ENCODE measurements around the gene DNM3.

Gene DNM3

DNA sequence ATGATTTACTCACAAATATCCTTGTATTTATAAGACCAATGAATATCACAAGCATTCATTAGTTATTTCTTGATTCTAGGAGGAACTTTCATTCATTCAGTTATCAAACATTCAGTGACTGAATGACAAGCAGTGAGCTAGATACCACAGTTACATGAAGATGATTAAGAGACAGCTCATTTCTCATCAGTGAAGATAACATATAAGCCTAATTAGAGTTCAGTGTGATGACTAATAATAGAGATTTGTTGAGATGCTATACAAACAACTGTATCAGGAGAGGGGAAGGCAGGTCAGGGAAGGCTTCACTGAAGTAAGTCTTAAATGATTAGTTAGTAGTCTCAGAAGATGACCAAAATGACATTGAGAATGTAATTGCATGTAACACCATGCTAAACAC, 564.6 kb downstream of the DNM3 start:
- DNase-seq (ENCODE audit: insufficient read length, low spot score) (no peak), FAIRE-seq (peak; percentile 73)
- TF ChIP-seq, protein P1, sequence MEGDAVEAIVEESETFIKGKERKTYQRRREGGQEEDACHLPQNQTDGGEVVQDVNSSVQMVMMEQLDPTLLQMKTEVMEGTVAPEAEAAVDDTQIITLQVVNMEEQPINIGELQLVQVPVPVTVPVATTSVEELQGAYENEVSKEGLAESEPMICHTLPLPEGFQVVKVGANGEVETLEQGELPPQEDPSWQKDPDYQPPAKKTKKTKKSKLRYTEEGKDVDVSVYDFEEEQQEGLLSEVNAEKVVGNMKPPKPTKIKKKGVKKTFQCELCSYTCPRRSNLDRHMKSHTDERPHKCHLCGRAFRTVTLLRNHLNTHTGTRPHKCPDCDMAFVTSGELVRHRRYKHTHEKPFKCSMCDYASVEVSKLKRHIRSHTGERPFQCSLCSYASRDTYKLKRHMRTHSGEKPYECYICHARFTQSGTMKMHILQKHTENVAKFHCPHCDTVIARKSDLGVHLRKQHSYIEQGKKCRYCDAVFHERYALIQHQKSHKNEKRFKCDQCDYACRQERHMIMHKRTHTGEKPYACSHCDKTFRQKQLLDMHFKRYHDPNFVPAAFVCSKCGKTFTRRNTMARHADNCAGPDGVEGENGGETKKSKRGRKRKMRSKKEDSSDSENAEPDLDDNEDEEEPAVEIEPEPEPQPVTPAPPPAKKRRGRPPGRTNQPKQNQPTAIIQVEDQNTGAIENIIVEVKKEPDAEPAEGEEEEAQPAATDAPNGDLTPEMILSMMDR (IDR thresholded peaks at IDR 0.05; ENCODE audit: insufficient read depth, missing control alignments), result no peak

DNA sequence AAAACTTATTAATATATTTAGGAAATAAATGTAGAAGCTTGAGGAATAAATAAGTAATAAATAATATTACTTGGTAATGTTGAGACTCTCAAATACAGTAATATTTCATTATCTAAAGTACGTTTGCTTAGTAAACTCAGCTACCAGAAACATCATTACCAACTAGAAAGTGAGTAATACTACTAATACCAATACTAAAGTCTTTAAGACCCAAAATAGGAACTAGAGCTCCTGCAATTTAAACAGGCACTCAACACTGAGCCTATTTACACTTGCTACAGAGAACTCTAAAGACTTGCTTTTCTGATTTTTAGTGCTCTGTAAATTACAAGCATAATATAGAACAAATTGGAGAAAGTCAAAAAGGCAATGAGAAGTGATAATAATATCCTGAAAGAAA, 565.7 kb downstream of the DNM3 start:
- FAIRE-seq, result no peak
- DNase-seq (ENCODE audit: insufficient read length, low spot score), result no peak
- TF ChIP-seq, protein P1 (IDR thresholded peaks at IDR 0.05; ENCODE audit: insufficient read depth, missing control alignments), result no peak

DNA sequence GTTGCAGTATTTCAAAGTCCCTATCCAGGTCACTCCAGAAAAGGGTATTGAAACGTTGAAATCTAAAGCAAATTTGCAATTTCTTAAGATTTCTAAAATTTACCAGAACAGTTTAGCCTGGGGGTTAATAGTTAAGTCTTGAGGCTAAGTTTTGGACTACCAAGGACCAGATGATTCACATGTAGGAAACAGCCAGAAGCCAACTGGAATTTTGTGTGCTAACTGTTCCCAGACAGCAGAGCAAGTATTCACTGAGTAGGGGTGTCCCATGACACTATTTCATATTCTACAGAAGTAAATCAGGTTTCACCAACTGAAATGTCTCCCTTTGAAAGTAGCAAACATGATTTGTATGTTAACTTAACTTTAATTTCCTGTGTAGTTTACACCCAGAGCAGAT, 567.7 kb downstream of the DNM3 start:
- TF ChIP-seq, protein P1 (IDR thresholded peaks at IDR 0.05; ENCODE audit: insufficient read depth, missing control alignments), result no peak
- no peak for FAIRE-seq

DNA sequence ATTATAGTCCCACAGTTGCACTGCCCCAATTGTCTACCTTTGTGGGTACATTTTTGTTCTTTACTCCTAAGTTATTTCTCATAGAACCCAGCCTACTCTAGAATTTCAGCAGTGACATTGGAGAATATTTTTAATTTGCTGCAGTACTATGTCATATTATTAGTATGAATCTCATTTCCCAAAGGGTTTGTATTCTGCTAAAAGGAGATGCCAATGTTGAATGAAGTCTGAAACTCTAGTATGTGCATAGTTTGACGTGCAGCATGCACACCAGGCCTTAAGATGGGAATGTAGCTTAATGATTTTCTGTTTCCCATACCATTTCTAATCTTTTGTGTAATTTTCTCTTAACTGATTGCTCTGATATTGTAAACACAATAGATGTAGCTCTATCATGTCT, 568.7 kb downstream of the DNM3 start:
- no peak for FAIRE-seq
- TF ChIP-seq, protein P1 (IDR thresholded peaks at IDR 0.05; ENCODE audit: insufficient read depth, missing control alignments), result no peak
- DNase-seq (ENCODE audit: insufficient read length, low spot score), result no peak

More for the DNA sequence above, 567.7 kb downstream of the DNM3 start:
- no peak for DNase-seq (ENCODE audit: insufficient read length, low spot score)

DNA sequence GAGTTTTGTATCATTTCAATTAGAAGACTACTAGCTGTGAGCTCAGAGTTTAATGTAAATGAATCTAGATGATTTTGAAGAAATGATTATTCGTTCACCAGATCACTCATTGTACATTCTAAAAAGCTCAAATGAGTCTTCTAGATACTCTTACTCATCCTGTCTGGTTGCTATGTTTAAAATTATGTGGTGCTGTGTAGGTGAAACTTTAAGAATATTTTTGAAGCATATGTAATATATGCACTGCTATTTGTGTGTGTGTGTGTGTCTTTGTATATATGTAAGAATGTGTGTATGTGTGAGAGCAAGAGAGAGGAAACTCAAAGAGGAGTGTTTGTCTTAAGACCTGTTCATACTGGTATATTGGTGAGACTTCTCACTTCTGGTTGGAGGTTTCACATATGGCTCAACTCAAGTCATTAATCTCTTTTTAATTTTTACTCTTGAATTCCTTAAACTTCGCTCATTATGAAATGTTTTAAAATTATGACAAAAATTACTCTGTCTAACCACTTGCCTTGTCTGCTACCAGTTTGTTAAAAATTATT, 570.6 kb downstream of the DNM3 start:
- no peak for FAIRE-seq
- no peak for DNase-seq (ENCODE audit: insufficient read length, low spot score)
- TF ChIP-seq, protein P1 (IDR thresholded peaks at IDR 0.05; ENCODE audit: insufficient read depth, missing control alignments), result no peak

DNA sequence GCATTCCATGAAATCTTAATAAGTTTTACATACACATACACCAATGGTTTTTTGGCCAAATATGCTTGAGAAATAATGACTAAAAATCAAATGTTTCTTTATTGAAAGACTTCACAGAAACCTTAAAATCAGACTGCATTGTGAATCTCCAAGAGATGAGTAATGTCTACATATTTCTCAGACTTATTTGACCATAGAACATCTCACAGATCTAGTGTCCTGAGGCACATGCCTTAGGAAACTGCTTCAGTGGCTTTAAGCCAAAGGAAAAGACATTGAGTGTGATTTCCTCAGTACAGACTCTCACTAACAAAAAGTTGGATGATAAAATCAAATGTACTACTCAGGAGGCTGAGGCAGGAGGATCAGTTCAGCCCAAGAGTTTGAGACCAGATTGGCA, 573.0 kb downstream of the DNM3 start:
- DNase-seq (ENCODE audit: insufficient read length, low spot score) (no peak), FAIRE-seq (no peak)
- TF ChIP-seq, protein P1 (IDR thresholded peaks at IDR 0.05; ENCODE audit: insufficient read depth, missing control alignments), result no peak

DNA sequence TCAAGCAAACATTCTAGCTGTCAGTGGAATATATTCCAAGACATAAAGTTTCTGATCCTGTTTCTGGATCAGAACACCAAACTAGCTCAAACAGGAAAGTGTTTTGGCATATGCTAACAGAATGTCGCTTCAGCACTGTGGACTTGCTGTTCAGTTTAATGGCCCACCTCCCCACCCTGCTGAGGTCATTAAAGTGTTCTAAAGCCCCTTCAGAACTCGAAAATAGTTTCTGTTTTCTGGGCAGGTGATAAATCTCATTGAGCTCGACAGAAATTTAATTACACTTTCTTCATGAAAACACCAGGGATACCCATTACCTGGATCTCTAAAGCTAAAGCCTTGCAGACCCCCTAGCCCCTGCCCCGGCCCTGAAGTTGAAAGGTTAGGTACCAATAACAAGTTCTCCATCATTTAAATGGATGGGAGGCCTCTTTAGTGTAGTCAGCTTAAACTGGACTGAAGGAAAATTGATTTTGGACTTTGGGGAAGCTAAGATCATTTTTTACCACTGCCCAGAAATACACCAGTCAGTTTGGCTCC, 575.3 kb downstream of the DNM3 start:
- FAIRE-seq (no peak), DNase-seq (ENCODE audit: insufficient read length, low spot score) (no peak)
- TF ChIP-seq, protein P1 (IDR thresholded peaks at IDR 0.05; ENCODE audit: insufficient read depth, missing control alignments), result no peak

All from D721Med (cell line).